HG03175 (cell line): ENCODE data around the gene RBKS.
"Not testable (repeated sequence)": the region's sequence is repeated elsewhere in the genome, so short reads cannot be mapped to it uniquely, and the experiment has no call there.

Experiments
- ATAC-seq: cut with Tn5 transposase; IDR thresholded peaks from one replicate; pipeline ENCODE4 v1.9.1; 2021; ENCODE audit warnings: mild to moderate bottlenecking, moderate library complexity; ENCODE audit not compliant: unreplicated experiment

RBKS gene

GRCh38 chr2:27907547-27907946 is 17.4 kb upstream of the RBKS start:
- ATAC-seq: no peak

GRCh38 chr2:27906074-27906473 is 15.9 kb upstream of the RBKS start:
- ATAC-seq: no peak

- ATAC-seq: no peak
Measured at GRCh38 chr2:27904405-27904665, 14.1 kb upstream of the RBKS start.

- no peak for ATAC-seq
Measured at GRCh38 chr2:27903649-27904404, 13.6 kb upstream of the RBKS start.

GRCh38 chr2:27903018-27903417 is 12.8 kb upstream of the RBKS start:
- no peak for ATAC-seq

GRCh38 chr2:27902098-27902497 is 11.9 kb upstream of the RBKS start:
- ATAC-seq: no peak

- ATAC-seq: no peak
Measured at GRCh38 chr2:27901234-27901633, 11.0 kb upstream of the RBKS start.

GRCh38 chr2:27897717-27898116 is 7.5 kb upstream of the RBKS start:
- ATAC-seq: no peak

- ATAC-seq: no peak
Measured at GRCh38 chr2:27893006-27893405, 2.8 kb upstream of the RBKS start.

GRCh38 chr2:27891673-27892105 is 1.5 kb upstream of the RBKS start:
- ATAC-seq: no peak

GRCh38 chr2:27890924-27891672 is 911 bp upstream of the RBKS start:
- peak; percentile 28 for ATAC-seq

- no peak for ATAC-seq
Measured at GRCh38 chr2:27889774-27890145, 427 bp downstream of the RBKS start.

GRCh38 chr2:27888790-27889189 is 1.4 kb downstream of the RBKS start:
- ATAC-seq: no peak

- no peak for ATAC-seq
Measured at GRCh38 chr2:27887830-27888229, 2.4 kb downstream of the RBKS start.

GRCh38 chr2:27887111-27887510 is 3.1 kb downstream of the RBKS start:
- no peak for ATAC-seq

- no peak for ATAC-seq
Measured at GRCh38 chr2:27886322-27886721, 3.9 kb downstream of the RBKS start.

GRCh38 chr2:27885661-27886060 is 4.5 kb downstream of the RBKS start:
- ATAC-seq: no peak

- ATAC-seq: no peak
Measured at GRCh38 chr2:27885234-27885633, 5.0 kb downstream of the RBKS start.

GRCh38 chr2:27884601-27885000 is 5.6 kb downstream of the RBKS start:
- no peak for ATAC-seq

GRCh38 chr2:27882584-27882922 is 7.6 kb downstream of the RBKS start:
- not testable (repeated sequence) for ATAC-seq

GRCh38 chr2:27881815-27882583 is 8.2 kb downstream of the RBKS start:
- ATAC-seq: not testable (repeated sequence)

GRCh38 chr2:27878825-27879224 is 11.4 kb downstream of the RBKS start:
- ATAC-seq: no peak
